Loucy (cell line): ENCODE data around the gene KRTAP10-10.
"Not testable (repeated sequence)": the region's sequence is repeated elsewhere in the genome, so short reads cannot be mapped to it uniquely, and the experiment has no call there.

Source experiments
- EZH2phosphoT487 ChIP-seq: fragments of 200-600 bp; IDR thresholded peaks from 2 replicates; pipeline ENCODE4 v1.6.1; 2018; ENCODE audit warnings: antibody characterized with exemption, mild to moderate bottlenecking, moderate library complexity, borderline replicate concordance
- TF ChIP-seq, protein P1 (sequence below): fragments of 200-600 bp; sonication (generic); conservative IDR thresholded peaks from 2 replicates; pipeline ENCODE4 v1.5.1; 2014; ENCODE audit warnings: mild to moderate bottlenecking, antibody characterized with exemption, low read length

GRCh38 chr21:44646366-44647221 lies 9.4 kb downstream of the KRTAP10-10 start, which contains the start of gene KRTAP10-11:
- TF ChIP-seq, protein P1, sequence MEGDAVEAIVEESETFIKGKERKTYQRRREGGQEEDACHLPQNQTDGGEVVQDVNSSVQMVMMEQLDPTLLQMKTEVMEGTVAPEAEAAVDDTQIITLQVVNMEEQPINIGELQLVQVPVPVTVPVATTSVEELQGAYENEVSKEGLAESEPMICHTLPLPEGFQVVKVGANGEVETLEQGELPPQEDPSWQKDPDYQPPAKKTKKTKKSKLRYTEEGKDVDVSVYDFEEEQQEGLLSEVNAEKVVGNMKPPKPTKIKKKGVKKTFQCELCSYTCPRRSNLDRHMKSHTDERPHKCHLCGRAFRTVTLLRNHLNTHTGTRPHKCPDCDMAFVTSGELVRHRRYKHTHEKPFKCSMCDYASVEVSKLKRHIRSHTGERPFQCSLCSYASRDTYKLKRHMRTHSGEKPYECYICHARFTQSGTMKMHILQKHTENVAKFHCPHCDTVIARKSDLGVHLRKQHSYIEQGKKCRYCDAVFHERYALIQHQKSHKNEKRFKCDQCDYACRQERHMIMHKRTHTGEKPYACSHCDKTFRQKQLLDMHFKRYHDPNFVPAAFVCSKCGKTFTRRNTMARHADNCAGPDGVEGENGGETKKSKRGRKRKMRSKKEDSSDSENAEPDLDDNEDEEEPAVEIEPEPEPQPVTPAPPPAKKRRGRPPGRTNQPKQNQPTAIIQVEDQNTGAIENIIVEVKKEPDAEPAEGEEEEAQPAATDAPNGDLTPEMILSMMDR, result not testable (repeated sequence)
- not testable (repeated sequence) for TF ChIP-seq EZH2phosphoT487
